ENCODE measurements around the gene DDX54.

Gene DDX54

DNA sequence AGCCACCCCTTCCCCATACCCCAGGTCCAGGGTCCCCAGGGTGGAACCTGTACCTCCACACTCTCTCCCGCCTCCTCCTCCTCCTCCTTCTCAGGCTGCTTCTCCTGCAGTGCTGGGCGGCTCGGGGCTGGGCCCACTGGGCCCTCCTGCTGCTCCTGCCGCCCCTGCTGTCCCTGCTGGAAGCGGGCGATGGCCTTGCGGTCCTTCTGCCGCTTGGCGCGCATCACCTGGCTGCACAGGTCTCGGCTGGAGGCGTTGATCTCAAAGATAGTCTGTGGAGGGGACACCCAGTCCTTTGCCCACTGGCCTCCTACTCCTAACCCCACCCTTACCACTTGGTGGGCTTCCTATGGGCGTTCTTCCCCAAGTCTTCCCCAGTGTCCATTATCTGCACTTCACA, 21.3 kb downstream of the DDX54 start:
- Histone ChIP-seq H3K36me3 (ENCODE audit: control insufficient read depth in 2 of 2, insufficient read depth in 2 of 2, low read length in 2 of 2) (peaks cover 61 to 81% of the 10 kb centered on the region in 2 donors), H3K4me1 (ENCODE audit: control insufficient read depth in 2 of 2, insufficient read depth in 2 of 2, low read length in 2 of 2) (no peaks in the 10 kb centered on the region), H3K4me3 (ENCODE audit: low read length in 2 of 2) (no peak overlapping the region), H3K9ac (ENCODE audit: low read depth in 1 of 2, low read length in 2 of 2) (no peak overlapping the region), H3K9me3 (ENCODE audit: control insufficient read depth in 2 of 2, low read length in 2 of 2) (no peaks in the 10 kb centered on the region), H3K27ac (ENCODE audit: low read depth in 2 of 2, low read length in 2 of 2) (no peak overlapping the region), H3K27me3 (ENCODE audit: control insufficient read depth in 2 of 2, insufficient read depth in 2 of 2, low read length in 2 of 2) (no peaks in the 10 kb centered on the region)

- no peaks in the 10 kb centered on the region for H3K9me3 ChIP-seq (ENCODE audit: control insufficient read depth in 2 of 2, low read length in 2 of 2)
- peaks cover 56 to 82% of the 10 kb centered on the region in 2 donors for H3K36me3 ChIP-seq (ENCODE audit: control insufficient read depth in 2 of 2, insufficient read depth in 2 of 2, low read length in 2 of 2)
- no peaks in the 10 kb centered on the region for H3K27me3 ChIP-seq (ENCODE audit: control insufficient read depth in 2 of 2, insufficient read depth in 2 of 2, low read length in 2 of 2)
- H3K4me3 ChIP-seq (ENCODE audit: low read length in 2 of 2): no peak overlapping the region
- H3K27ac ChIP-seq (ENCODE audit: low read depth in 2 of 2, low read length in 2 of 2): no peak overlapping the region
- H3K4me1 ChIP-seq (ENCODE audit: control insufficient read depth in 2 of 2, insufficient read depth in 2 of 2, low read length in 2 of 2): no peaks in the 10 kb centered on the region
- no peak overlapping the region for H3K9ac ChIP-seq (ENCODE audit: low read depth in 1 of 2, low read length in 2 of 2)
These were observed 22.3 kb downstream of the DDX54 start for GRCh38 chr12:113163030-113163360.

- no peaks in the 10 kb centered on the region for H3K9me3 ChIP-seq (ENCODE audit: control insufficient read depth in 2 of 2, low read length in 2 of 2)
- no peaks in the 10 kb centered on the region for H3K4me1 ChIP-seq (ENCODE audit: control insufficient read depth in 2 of 2, insufficient read depth in 2 of 2, low read length in 2 of 2)
- no peak overlapping the region for H3K27ac ChIP-seq (ENCODE audit: low read depth in 2 of 2, low read length in 2 of 2)
- no peaks in the 10 kb centered on the region for H3K27me3 ChIP-seq (ENCODE audit: control insufficient read depth in 2 of 2, insufficient read depth in 2 of 2, low read length in 2 of 2)
- no peak overlapping the region for H3K4me3 ChIP-seq (ENCODE audit: low read length in 2 of 2)
- no peak overlapping the region for H3K9ac ChIP-seq (ENCODE audit: low read depth in 1 of 2, low read length in 2 of 2)
- peaks cover 56 to 81% of the 10 kb centered on the region in 2 donors for H3K36me3 ChIP-seq (ENCODE audit: control insufficient read depth in 2 of 2, insufficient read depth in 2 of 2, low read length in 2 of 2)
These were observed 22.9 kb downstream of the DDX54 start for GRCh38 chr12:113162102-113163029.

- Histone ChIP-seq H3K4me3 (ENCODE audit: low read length in 2 of 2) (no peak overlapping the region), H3K27me3 (ENCODE audit: control insufficient read depth in 2 of 2, insufficient read depth in 2 of 2, low read length in 2 of 2) (no peaks in the 10 kb centered on the region), H3K9me3 (ENCODE audit: control insufficient read depth in 2 of 2, low read length in 2 of 2) (no peaks in the 10 kb centered on the region), H3K36me3 (ENCODE audit: control insufficient read depth in 2 of 2, insufficient read depth in 2 of 2, low read length in 2 of 2) (peaks cover 52 to 74% of the 10 kb centered on the region in 2 donors), H3K27ac (ENCODE audit: low read depth in 2 of 2, low read length in 2 of 2) (no peak overlapping the region), H3K4me1 (ENCODE audit: control insufficient read depth in 2 of 2, insufficient read depth in 2 of 2, low read length in 2 of 2) (no peaks in the 10 kb centered on the region), H3K9ac (ENCODE audit: low read depth in 1 of 2, low read length in 2 of 2) (no peak overlapping the region)
These were observed 23.8 kb downstream of the DDX54 start for GRCh38 chr12:113161415-113162016.

- no peak overlapping the region for H3K27ac ChIP-seq (ENCODE audit: low read depth in 2 of 2, low read length in 2 of 2)
- peaks cover 38 to 60% of the 10 kb centered on the region in 2 donors for H3K36me3 ChIP-seq (ENCODE audit: control insufficient read depth in 2 of 2, insufficient read depth in 2 of 2, low read length in 2 of 2)
- no peak overlapping the region for H3K4me3 ChIP-seq (ENCODE audit: low read length in 2 of 2)
- no peak overlapping the region for H3K9ac ChIP-seq (ENCODE audit: low read depth in 1 of 2, low read length in 2 of 2)
- H3K9me3 ChIP-seq (ENCODE audit: control insufficient read depth in 2 of 2, low read length in 2 of 2): no peaks in the 10 kb centered on the region
- peaks cover 3 to 7% of the 10 kb centered on the region in 2 donors for H3K27me3 ChIP-seq (ENCODE audit: control insufficient read depth in 2 of 2, insufficient read depth in 2 of 2, low read length in 2 of 2)
- H3K4me1 ChIP-seq (ENCODE audit: control insufficient read depth in 2 of 2, insufficient read depth in 2 of 2, low read length in 2 of 2): no peaks in the 10 kb centered on the region
These were observed 25.3 kb downstream of the DDX54 start for GRCh38 chr12:113159937-113160336.

DNA sequence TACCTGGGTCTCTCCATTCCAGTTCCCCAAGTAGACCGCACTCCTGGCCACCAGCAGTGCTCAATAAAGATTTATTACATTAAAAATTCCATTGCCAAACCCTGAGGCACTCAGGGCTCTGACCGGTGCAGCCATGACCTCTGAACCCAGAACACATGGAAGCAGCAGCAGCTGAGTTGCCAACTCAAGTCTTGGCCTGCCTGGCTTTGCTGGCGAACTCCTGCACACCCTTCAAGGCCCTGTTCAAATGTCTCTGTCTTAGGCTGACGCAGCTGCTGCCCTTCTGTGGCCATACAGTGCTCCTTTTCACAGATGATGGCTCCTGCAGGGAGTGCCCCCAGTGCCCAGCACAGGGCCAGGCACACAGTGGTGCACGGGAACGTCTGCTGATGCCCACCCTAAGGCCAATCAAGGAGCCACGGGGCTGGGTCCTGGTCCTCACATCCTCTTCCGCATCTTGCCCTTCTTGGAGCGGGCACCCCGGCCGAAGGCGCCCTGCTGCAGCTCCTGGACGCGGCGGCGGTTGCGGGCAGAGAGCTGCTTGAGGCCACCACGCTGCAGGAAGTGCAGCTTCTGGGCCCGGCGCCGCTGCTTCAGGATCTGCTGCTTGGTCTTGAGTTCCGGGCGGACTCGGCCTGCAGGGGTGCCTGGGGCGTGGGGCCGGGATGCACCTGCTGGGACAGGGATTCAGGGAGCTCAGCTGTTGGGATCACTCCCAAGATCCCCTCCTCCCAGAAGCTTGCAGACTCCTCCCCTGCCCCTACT, 26.7 kb downstream of the DDX54 start:
- no peak overlapping the region for H3K4me3 ChIP-seq (ENCODE audit: low read length in 2 of 2)
- H3K36me3 ChIP-seq (ENCODE audit: control insufficient read depth in 2 of 2, insufficient read depth in 2 of 2, low read length in 2 of 2): peaks cover 33 to 51% of the 10 kb centered on the region in 2 donors
- H3K27ac ChIP-seq (ENCODE audit: low read depth in 2 of 2, low read length in 2 of 2): no peak overlapping the region
- H3K4me1 ChIP-seq (ENCODE audit: control insufficient read depth in 2 of 2, insufficient read depth in 2 of 2, low read length in 2 of 2): peaks cover 4 to 7% of the 10 kb centered on the region in 2 donors
- H3K9ac ChIP-seq (ENCODE audit: low read depth in 1 of 2, low read length in 2 of 2): no peak overlapping the region
- H3K27me3 ChIP-seq (ENCODE audit: control insufficient read depth in 2 of 2, insufficient read depth in 2 of 2, low read length in 2 of 2): peaks cover 7% of the 10 kb centered on the region in 2 donors
- no peaks in the 10 kb centered on the region for H3K9me3 ChIP-seq (ENCODE audit: control insufficient read depth in 2 of 2, low read length in 2 of 2)

GRCh38 chr12:113157218-113157859, 27.9 kb downstream of the DDX54 start:
- peaks cover 7 to 8% of the 10 kb centered on the region in 2 donors for H3K27me3 ChIP-seq (ENCODE audit: control insufficient read depth in 2 of 2, insufficient read depth in 2 of 2, low read length in 2 of 2)
- peaks cover 23 to 40% of the 10 kb centered on the region in 2 donors for H3K36me3 ChIP-seq (ENCODE audit: control insufficient read depth in 2 of 2, insufficient read depth in 2 of 2, low read length in 2 of 2)
- peaks cover 10 to 17% of the 10 kb centered on the region in 2 donors for H3K4me1 ChIP-seq (ENCODE audit: control insufficient read depth in 2 of 2, insufficient read depth in 2 of 2, low read length in 2 of 2)
- H3K9ac ChIP-seq (ENCODE audit: low read depth in 1 of 2, low read length in 2 of 2): no peak overlapping the region
- no peaks in the 10 kb centered on the region for H3K9me3 ChIP-seq (ENCODE audit: control insufficient read depth in 2 of 2, low read length in 2 of 2)
- H3K27ac ChIP-seq (ENCODE audit: low read depth in 2 of 2, low read length in 2 of 2): no peak overlapping the region
- H3K4me3 ChIP-seq (ENCODE audit: low read length in 2 of 2): no peak overlapping the region

- H3K9me3 ChIP-seq (ENCODE audit: control insufficient read depth in 2 of 2, low read length in 2 of 2): no peaks in the 10 kb centered on the region
- no peak overlapping the region for H3K9ac ChIP-seq (ENCODE audit: low read depth in 1 of 2, low read length in 2 of 2)
- no peak overlapping the region for H3K4me3 ChIP-seq (ENCODE audit: low read length in 2 of 2)
- H3K27me3 ChIP-seq (ENCODE audit: control insufficient read depth in 2 of 2, insufficient read depth in 2 of 2, low read length in 2 of 2): peaks cover 9 to 15% of the 10 kb centered on the region in 2 donors
- H3K36me3 ChIP-seq (ENCODE audit: control insufficient read depth in 2 of 2, insufficient read depth in 2 of 2, low read length in 2 of 2): peaks cover 17 to 29% of the 10 kb centered on the region in 2 donors
- H3K4me1 ChIP-seq (ENCODE audit: control insufficient read depth in 2 of 2, insufficient read depth in 2 of 2, low read length in 2 of 2): peaks cover 10 to 18% of the 10 kb centered on the region in 2 donors
- H3K27ac ChIP-seq (ENCODE audit: low read depth in 2 of 2, low read length in 2 of 2): no peak overlapping the region
These were observed 29.6 kb downstream of the DDX54 start for GRCh38 chr12:113155646-113156045.

DNA sequence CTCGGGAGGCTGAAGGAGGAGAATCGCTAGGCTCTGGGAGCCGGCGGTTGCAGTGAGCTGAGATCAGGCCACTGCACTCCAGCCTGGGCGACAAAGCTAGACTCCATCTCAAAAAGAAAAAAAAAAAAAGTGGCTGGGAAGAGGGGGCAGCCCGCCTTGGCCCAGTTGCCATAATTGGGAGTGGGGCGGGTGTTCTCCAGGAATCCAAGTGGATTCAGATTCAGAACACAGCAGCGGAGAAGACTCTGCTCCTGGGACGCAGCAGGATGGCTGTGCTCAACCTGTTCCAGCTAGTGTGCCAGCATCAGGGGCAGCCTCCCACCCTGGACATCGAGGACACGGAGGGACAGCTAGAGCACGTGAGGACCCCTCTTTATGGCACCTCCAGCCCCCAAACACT, 30.2 kb downstream of the DDX54 start:
- Histone ChIP-seq H3K36me3 (ENCODE audit: control insufficient read depth in 2 of 2, insufficient read depth in 2 of 2, low read length in 2 of 2) (peaks cover 12 to 23% of the 10 kb centered on the region in 2 donors), H3K9ac (ENCODE audit: low read depth in 1 of 2, low read length in 2 of 2) (no peak overlapping the region), H3K4me1 (ENCODE audit: control insufficient read depth in 2 of 2, insufficient read depth in 2 of 2, low read length in 2 of 2) (peaks cover 10 to 19% of the 10 kb centered on the region in 2 donors), H3K9me3 (ENCODE audit: control insufficient read depth in 2 of 2, low read length in 2 of 2) (no peaks in the 10 kb centered on the region), H3K4me3 (ENCODE audit: low read length in 2 of 2) (no peak overlapping the region), H3K27ac (ENCODE audit: low read depth in 2 of 2, low read length in 2 of 2) (no peak overlapping the region), H3K27me3 (ENCODE audit: control insufficient read depth in 2 of 2, insufficient read depth in 2 of 2, low read length in 2 of 2) (peaks cover 9 to 15% of the 10 kb centered on the region in 2 donors)
